ENCODE results near the gene TUSC7.

The TUSC7 gene

DNA sequence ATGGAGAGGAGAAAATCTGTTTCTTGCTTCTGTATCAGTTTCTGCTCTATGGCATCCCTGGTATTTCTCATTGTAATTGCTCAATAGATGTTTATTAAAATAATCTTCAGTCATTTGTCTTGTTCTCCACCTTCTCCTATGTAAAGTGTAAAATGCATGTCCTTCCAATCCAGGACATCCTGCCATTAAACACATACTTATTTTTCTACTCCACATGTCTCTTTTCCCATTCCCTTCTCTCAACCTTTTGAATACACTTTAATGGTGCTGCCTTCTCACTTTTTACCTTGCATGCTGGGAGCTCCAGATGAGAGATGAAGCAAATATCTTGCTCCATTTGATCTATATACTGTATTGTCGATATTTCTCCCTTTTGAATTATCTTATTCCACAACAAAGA, 49.7 kb downstream of the TUSC7 start:
- DNase-seq (ENCODE audit: extremely low spot score, insufficient read length, low read depth) (no peak), FAIRE-seq (no peak)
